ENCODE data around the gene FLNC. TPM values are rescaled to one million over a fixed set of nuclear protein-coding genes. Genes with fewer than 3 reads are reported as not detected.

FLNC gene
- total and polyA plus RNA-seq, 9 of the 15 experiments (the other 6 are each of a cell fraction or from before 2014, with no cell fraction given), result 0.90 to 155 (median 28.8) TPM

- TF ChIP-seq E2F8 (IDR thresholded peaks at IDR 0.05; ENCODE audit: low read depth, partially characterized antibody) (no peak), SMAD3 (CRISPR knock-in tag; conservative IDR thresholded peaks at IDR 0.05) (no peak), NCOA1 (IDR thresholded peaks at IDR 0.05; ENCODE audit: low read depth) (no peak), TFAP4 (CRISPR knock-in tag; IDR thresholded peaks at IDR 0.05; ENCODE audit: borderline replicate concordance) (no peak), ZNF197 (CRISPR knock-in tag; IDR thresholded peaks at IDR 0.05; ENCODE audit: low read depth) (peak; percentile 40; the same call in 1 of the 2 replicates), NR3C1 (CRISPR knock-in tag; IDR thresholded peaks at IDR 0.05) (no peak), MLLT1 (IDR thresholded peaks at IDR 0.05) (no peak), STAT6 (CRISPR knock-in tag; IDR thresholded peaks at IDR 0.05) (no peak), PCBP1 (IDR thresholded peaks at IDR 0.05; ENCODE audit: low read depth, low read length, poor library complexity, severe bottlenecking) (peak; percentile 1), ARID3B (CRISPR knock-in tag; IDR thresholded peaks at IDR 0.05; ENCODE audit: borderline replicate concordance) (no peak), ZBTB11 (CRISPR knock-in tag; IDR thresholded peaks at IDR 0.05) (no peak)
Observed at GRCh38 chr7:128829391-128830166, 627 bp upstream of the FLNC start (continued).
